ENCODE results near the gene GARIN3.
A peak's percentile ranks its signal among the peaks of the same experiment; 100 is the strongest.

Gene GARIN3

DNA sequence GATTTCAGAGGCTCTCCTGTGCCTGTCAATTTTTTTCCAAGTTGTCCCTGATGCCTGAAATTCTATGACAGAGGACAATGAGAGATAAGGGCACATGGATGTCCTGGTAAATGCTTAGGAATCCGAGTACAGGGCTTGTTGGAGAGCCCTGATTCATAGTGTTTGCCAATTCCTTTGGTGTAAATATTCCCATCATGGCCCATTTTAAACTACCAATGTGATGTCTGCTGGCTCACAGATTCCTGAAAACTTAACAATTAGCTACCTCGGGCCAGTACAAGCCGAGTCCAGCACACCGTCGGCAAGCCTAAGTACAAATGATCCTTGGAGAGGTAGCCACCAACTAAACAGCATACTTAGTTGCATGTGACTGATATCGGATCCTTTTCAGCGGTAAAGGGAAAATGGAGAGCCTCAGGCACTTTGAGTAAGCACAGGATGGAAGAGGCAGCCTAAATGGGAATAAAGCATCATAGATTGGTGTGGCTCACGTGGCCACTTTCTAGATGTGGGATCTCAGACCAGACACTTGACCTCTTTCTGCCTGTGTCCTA is 18.1 kb upstream of the GARIN3 start:
- no peak for DNase-seq

DNA sequence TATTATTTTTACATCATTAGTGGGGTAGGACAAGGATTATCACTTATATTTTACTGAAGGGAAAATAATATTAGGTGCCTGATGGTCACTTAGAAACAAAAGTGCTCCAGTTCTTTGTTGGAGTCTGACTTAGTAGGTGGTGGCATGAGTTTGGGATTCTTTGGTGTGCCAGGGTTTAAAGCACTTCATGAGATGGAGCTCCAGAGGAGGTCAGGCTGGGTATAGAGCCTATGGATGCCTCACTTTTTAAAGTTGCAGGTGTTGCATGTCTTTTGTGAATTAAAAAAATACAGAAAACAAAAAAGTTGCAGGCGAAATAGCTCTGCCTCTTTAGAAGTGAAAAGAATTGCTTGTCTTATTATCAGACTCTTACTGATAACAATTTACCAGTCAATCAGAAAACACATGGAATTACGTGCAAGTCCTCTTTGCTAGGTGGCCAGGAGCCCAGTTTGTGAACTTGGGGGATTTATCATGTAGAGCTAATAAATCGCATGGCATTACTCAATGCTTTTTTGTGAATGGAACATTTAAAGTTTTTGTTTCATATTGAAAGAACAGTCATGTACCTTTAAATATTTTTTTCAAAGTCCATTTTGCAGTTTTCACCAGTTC is 16.2 kb upstream of the GARIN3 start:
- no peak for DNase-seq

DNA sequence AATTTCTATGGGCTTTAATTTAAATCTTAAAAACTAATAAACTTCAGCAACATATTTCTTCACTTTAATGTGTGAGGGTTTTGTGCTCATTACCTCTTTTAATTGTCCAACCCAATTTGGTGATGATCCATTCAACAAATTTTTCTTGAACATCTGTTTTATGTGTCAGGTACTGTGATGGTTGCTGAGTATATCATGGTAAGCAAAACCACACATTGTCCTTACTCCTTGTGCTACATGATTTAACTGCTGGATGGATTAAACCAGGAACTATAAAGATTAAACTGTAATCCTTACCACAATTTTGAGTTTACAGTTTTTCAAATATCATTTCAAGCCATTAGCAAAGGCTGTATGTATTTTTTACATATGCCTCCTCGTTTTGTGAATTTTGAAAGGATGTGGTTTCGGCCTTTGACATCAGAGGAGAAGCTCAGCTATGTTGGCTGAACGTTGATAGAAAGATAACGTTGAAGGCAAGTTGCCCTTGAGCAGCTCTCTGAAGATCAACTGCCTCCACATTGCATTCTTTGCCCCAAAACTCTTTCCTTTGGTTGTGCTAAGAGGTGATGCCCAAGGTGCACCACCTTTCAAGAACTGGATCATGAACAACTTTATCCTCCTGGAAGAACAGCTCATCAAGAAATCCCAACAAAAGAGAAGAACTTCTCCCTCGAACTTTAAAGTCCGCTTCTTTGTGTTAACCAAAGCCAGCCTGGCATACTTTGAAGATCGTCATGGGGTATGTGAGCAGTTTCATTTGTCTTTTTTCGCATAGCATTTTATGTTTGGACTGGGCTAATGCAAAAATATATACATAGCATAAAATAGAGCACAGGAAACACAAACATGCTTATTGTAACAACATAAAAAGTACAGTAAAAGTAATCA is 14.6 kb upstream of the GARIN3 start, which contains the start of gene ITK:
Gene ITK, plus strand, starts transcription at position 467 of the 891 bp plus-strand sequence. Its CDS starts 138 bp downstream, at position 605.
- DNase-seq: no peak

DNA sequence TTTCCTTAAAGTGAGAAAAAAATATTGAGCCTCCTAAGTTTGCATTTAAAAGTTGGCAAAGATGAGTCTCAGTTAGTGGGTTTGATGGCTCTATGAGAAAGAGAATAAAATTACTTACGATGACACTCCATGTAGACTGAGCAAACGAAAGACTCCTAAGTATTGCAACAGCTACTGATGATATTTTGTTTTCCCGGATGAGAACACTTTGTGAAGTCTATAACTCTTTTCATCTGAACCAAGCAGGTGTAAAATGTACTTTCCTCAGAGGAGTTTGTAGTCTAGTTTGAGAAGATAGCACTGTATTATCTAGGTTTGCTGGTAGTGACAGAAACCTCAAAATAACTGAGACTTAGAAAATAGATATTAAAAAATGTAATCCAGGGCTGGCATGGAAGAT is 12.9 kb upstream of the GARIN3 start:
- no peak for DNase-seq

- DNase-seq: no peak
Measured at GRCh38 chr5:157177953-157178352, 11.9 kb upstream of the GARIN3 start.

- no peak for DNase-seq
Measured at GRCh38 chr5:157175071-157175612, 9.1 kb upstream of the GARIN3 start.

DNA sequence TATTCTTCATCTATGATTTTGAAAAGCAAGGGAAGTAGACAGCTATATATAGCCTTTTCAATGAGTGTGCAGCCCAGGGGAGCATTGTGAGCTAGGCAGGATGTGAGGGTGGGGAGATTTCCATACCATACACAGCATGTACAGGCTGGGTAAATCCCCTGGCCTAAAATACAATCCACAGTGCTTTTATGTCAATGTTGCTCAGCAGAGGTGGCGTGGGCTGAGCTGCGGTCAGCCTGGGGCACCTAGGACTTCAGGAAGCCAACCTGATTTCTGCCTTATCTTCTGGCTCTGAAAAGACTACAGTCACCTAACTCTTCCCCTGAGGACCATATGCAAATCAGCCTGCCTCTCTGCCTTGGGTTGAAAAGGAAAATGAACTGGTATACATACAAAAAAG is 6.3 kb upstream of the GARIN3 start:
- no peak for DNase-seq

DNA sequence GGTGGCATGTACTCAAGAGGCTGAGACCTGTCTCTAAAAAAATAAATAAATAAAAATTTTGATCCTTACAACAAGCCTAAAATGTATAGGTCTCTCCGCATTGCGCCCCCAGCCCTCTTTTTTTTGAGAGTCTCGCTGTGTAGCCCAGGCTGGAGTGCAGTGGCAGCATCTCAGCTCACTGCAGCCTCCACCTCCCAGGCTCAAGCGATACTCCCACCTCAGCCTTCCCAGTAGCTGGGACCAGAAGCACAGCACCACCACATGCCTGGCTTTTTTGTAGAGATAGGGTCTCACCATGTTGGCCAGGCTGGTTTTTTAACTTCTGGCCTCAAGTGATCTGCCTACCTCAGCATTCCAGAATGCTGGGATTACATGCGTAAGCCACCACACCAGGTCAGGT is 2.2 kb upstream of the GARIN3 start:
- no peak for DNase-seq

- DNase-seq: peak; percentile 90
Measured at GRCh38 chr5:157167214-157167621, 1.2 kb upstream of the GARIN3 start.

GRCh38 chr5:157165668-157166067 is 396 bp downstream of the GARIN3 start:
- no peak for DNase-seq

- DNase-seq: no peak
Measured at GRCh38 chr5:157165261-157165660, 803 bp downstream of the GARIN3 start.

DNA sequence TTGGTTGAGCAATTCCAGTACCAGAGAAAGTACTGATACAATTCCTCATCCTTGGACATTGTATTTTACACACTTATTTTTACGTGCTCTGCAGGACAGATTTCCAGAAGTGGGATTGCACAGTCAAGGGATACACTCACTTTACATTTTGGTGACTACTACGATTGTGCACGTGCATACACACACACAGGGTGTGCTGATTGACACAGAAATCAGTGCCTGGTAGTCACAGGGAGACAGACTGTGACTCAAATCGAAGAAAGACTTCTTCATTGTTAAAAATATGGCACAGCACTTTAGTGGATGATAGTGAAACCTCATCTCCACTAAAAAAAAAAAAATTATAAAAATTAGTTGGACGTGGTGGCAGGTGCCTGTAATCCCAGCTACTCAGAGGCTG is 1.5 kb downstream of the GARIN3 start:
- DNase-seq: no peak

- DNase-seq: no peak
Measured at GRCh38 chr5:157162919-157163510, 3.0 kb downstream of the GARIN3 start.

- no peak for DNase-seq
Measured at GRCh38 chr5:157161996-157162395, 4.1 kb downstream of the GARIN3 start.

DNA sequence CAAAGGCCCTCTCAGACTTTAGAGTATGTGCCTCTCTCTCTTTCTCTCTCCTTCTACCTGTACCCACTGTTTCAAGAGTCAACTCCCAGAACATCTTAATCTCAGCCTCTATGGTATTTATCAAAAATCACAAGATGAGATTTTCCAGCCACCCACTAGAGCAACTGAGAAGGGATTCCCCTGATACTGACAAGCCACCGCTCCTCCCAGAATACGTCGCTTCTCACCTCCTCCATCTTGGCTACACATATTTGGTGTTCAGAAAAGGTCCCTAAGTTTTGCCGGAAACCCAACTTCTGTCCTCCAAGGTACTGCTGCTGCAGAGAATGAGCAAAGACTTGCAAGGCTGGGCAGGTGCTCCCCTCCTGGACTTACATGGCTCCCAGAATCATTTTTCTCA is 6.1 kb downstream of the GARIN3 start:
- DNase-seq: no peak

GRCh38 chr5:157159209-157159751 is 6.8 kb downstream of the GARIN3 start:
- DNase-seq: no peak

GRCh38 chr5:157157293-157157891 is 8.7 kb downstream of the GARIN3 start:
- DNase-seq: no peak

GRCh38 chr5:157155297-157155696 is 10.8 kb downstream of the GARIN3 start:
- DNase-seq: no peak

GRCh38 chr5:157150995-157151394 is 15.1 kb downstream of the GARIN3 start:
- no peak for DNase-seq

DNA sequence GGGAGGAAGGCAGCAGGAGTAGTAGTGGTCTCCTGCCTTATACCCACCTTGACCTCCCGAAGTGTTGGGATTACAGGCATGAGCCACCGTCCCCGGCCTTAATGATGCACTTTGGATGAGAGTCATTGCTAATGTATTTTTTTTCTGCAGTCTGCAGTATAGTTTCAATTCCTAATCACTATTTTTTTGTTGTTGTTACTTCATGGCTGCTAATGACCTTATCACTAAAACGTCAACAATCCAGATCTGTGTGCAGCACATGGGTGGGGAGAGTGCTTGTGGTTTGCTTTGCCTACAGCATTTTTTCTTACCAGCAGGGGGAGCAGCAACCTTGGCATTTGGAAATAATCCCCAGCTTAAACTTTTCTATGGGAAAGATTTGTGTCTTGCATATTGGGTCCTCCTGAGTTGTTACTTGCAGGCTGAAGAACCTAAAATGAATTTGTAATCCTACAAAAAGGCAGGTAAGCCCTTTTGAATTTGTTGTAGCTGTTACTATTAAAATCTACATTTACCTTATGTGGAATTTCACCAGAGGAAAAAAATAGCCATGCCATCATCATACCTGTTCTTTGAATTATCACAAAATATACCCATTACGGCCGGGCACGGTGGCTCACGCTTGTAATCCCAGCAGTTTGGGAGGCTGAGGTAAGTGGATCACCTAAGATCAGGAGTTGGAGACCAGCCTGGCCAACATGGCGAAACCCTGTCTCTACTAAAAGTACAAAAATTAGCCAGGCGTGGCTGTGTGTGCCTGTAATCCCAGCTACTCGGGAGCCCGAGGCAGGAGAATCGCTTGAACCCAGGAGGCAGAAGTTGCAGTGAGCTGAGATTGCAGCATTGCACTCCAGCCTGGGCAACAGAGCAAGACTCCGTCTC is 17.1 kb downstream of the GARIN3 start:
- DNase-seq: peak; percentile 66
